GM19467 (cell line): ENCODE results near the gene AUNIP.
A peak's percentile ranks its signal among the peaks of the same experiment; 100 is the strongest.

Experiments used
- ATAC-seq: cut with Tn5 transposase; IDR thresholded peaks from one replicate; pipeline ENCODE4 v1.9.1; 2021; ENCODE audit warnings: mild to moderate bottlenecking, moderate library complexity; ENCODE audit not compliant: unreplicated experiment

AUNIP gene, protein sequence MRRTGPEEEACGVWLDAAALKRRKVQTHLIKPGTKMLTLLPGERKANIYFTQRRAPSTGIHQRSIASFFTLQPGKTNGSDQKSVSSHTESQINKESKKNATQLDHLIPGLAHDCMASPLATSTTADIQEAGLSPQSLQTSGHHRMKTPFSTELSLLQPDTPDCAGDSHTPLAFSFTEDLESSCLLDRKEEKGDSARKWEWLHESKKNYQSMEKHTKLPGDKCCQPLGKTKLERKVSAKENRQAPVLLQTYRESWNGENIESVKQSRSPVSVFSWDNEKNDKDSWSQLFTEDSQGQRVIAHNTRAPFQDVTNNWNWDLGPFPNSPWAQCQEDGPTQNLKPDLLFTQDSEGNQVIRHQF

DNA sequence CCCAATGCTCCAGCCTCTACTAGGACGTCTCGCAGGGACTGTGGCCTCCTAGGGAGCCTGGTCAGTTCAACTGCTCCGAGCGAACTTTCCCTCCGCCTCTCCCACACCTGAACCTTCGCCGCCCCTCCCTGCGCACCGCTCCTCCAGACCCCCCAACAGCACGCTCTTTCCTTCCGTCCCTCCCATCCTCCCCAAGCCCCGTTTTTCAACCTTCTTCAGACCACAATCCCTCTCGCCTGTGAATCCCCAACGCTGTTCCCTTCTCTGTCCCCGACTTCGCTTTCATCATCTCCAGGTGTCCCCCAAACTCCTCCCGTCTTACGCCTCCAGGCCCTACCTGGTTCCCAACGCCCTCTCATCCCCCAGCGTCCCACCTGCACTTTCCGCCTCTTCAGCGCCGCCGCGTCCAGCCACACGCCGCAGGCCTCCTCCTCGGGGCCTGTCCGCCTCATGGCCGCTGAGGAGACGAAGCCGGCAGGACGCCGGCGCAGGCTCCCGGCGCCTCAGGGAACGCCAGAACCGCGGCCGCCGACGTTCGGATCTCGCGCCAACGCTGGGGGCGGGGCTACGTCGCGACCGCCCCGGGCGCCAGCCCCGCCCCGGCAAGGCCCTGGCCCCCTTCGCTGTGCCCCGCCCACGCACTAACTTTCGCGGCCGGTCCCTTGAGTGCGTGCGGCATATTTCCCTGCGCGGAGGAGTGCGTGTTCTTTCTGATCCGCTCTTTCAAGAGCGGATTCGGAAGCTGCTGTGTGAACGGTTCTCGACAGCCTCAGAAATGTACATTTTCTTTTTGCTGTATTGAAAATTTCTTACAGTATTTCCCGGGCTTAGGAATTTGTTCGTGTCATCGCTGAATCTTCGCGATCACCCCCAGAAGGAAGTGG is at the start of gene AUNIP:
Gene AUNIP (minus strand): TSS at position 552 of the 884 bp plus-strand sequence. CDS start 100 bp downstream, at position 452.
- peak; percentile 83 for ATAC-seq

GRCh38 chr1:25909040-25909439 is 49.8 kb upstream of the AUNIP start:
- no peak for ATAC-seq

GRCh38 chr1:25908161-25908560 is 48.9 kb upstream of the AUNIP start:
- ATAC-seq, result no peak

- no peak for ATAC-seq
Observed at GRCh38 chr1:25907601-25908000, 48.3 kb upstream of the AUNIP start.

- no peak for ATAC-seq
Observed at GRCh38 chr1:25906644-25907300, 47.5 kb upstream of the AUNIP start.

- ATAC-seq, result peak; percentile 51
Observed at GRCh38 chr1:25905680-25906643, 46.7 kb upstream of the AUNIP start, which contains the start of gene STMN1. Gene STMN1, minus strand, starts transcription at chr1:25906419. Its CDS starts 1,743 bp downstream, at chr1:25904676.

DNA sequence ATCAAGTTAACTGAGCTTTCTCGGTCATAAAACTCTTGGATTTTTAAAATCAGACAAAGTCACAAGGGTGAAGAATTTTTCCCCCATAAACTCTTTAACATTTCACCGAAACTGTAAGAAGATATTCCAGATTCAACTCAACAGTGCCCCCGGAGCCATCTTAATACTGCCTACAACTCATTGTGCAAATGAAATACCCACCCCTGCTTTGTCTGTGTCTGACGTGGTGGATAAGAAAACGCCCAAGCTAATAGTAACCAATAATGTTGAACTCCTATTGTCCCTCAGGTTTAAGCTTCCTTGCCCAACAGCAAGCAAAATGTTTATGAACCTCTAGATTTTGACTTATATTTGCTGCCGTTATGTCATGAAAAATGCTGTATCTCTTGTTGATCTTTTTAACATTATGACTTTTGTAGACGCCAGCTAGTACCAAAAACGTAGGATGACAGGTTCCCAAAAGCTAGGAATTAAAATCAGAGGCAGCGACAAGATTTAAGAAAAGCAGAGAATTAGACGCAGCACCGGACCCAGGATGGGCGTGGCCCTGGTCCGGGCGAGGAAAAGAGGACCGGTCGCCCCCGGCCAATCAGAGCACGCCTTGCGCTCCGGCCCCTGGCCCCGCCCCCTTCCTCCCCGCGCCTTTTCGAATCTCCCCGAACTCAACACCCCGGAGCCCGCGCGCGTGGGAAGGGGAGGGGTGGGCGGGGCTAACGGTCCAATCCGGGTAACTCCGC is 45.9 kb upstream of the AUNIP start:
- ATAC-seq, result peak; percentile 79

- no peak for ATAC-seq
Observed at GRCh38 chr1:25903986-25904385, 44.7 kb upstream of the AUNIP start.

- ATAC-seq, result no peak
Observed at GRCh38 chr1:25902462-25902861, 43.2 kb upstream of the AUNIP start.

- no peak for ATAC-seq
Observed at GRCh38 chr1:25900219-25900618, 41.0 kb upstream of the AUNIP start.

DNA sequence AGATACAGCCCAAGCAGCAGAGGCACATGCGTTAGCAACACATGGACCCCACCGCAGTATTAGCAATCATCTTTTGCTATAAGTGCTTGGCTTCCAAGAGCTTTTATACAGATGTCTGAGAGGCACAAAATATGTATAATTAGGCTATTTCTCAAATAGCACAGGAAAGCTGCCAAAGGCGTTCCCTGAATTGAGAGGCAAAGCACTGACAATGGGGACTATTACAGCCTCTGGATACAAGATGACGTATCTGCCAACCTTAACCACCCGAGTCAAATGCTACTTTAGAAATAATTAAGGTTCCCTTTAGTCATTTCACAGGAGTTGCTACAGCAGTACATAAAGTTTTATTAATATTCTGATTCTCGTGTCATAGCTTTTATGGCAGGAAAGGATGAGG is 40.5 kb upstream of the AUNIP start:
- ATAC-seq, result no peak

DNA sequence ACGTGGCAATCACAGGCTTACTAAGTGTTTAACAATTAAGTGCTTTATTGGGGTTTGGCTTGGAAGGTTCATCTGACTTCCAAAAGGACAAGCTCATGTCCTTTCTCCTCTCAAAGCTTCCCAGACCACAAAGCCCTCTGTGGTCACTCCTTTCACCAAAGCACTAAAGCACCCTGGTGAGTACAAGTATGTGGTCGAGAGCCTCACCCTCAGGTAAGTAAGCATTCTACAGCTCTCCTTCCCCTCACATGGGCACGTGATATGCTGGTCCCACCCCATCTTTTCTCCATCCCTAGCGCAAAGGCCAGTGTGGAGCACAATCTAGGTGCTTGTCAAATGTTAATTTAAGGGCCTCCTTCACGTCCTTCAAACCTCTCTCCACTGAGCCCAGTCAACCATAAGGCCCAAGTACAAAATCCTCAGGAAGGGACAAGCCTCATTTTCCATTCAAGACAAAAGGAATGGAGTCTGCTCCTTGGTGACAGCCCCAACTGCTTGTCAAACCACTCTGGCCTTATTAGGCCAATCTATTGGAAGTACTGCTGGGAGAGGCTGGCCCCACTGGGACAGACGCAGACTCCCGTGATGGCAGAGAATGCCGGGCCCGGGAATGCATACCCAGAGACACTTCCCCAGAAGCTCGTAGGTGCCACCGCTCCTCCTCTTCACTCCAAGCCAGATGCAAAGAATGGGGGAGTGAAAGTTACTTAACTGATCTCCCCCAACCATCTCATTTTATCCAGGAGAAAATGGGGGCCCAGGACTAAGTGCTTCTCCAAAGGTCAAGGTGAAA is 39.2 kb upstream of the AUNIP start:
- no peak for ATAC-seq

GRCh38 chr1:25897754-25898153 is 38.5 kb upstream of the AUNIP start:
- no peak for ATAC-seq

DNA sequence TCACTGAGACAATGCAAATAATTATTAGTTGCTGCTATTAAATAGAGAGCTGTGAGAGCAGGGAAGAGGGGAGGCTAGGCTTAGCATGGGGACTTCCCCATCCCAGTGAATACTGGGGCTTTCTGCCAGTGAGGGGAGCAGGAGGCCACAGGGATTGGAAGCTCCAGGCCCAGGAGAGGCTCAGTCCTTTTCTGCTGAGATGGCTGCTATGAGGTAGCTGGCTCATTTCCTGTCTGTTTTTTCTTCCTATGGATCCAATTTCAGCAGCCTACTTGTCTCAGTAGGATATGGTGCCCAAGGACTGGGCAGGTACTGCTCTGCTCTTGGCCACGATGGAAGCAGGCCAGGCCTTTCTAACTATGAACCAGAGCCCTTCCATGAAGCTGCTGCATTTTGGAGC is 37.0 kb upstream of the AUNIP start:
- ATAC-seq, result no peak

DNA sequence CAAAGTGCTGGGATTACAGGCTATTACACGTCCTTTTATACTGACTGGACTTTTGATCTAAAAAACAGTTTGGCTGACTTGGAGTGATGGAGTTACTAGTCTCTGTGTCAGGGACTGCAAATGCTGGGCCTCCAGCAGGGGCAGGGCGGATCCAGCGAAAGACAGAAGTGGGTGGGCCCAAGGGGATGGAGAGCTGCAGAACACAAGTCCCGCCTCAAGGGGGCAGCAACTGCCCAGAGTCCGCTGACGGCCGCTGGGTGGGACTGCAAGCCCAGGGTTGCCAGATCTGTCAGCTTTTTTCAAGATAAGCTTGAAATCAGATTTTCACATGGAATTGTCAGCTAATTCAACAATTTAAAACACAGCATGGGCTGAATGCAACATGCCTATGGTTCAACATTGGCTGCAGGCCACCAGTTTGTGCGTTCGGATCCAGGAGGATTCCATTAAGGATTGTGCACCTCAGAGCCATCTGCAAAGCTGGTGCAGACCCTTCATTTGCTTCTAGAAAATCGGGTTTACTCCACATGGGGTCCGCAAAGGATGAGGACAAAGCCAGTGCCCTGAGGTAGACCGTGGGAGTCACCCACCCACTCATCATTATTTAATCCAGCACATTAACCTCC is 36.2 kb upstream of the AUNIP start:
- ATAC-seq, result peak; percentile 85

GRCh38 chr1:25893116-25893515 is 33.9 kb upstream of the AUNIP start:
- no peak for ATAC-seq

DNA sequence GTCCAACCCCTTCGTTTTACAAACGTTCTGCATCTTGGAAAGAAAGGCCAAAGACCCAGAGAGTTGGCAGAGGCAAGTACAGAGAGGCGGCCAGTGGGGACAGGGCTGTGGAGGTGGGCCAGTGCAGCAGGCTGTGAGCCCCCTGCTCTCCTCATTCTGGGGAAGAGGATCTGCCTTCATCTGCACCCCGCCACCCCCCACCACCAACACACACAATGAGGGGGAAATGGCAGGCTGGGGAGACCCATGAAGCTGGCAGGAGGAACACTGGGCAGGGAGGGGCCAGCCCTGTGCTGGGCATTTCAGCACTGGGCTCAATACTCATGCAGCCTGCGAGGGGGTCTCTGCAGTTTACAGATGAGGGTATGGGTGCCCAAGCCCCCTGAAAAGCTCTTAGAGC is 32.3 kb upstream of the AUNIP start:
- no peak for ATAC-seq
